HG03439 (cell line): Measurements from ENCODE around the gene FAM98C.
"Not testable (repeated sequence)": the region's sequence is repeated elsewhere in the genome, so short reads cannot be mapped to it uniquely, and the experiment has no call there.

Experiments
- ATAC-seq: cut with Tn5 transposase; IDR thresholded peaks from one replicate; pipeline ENCODE4 v1.9.1; 2021; ENCODE audit warnings: mild to moderate bottlenecking, moderate library complexity; ENCODE audit not compliant: unreplicated experiment

FAM98C gene

GRCh38 chr19:38395381-38396114, 7.3 kb upstream of the FAM98C start:
- ATAC-seq, result no peak

GRCh38 chr19:38399081-38399480, 3.8 kb upstream of the FAM98C start:
- no peak for ATAC-seq

GRCh38 chr19:38399537-38399936, 3.4 kb upstream of the FAM98C start:
- no peak for ATAC-seq

GRCh38 chr19:38400361-38400760, 2.5 kb upstream of the FAM98C start:
- no peak for ATAC-seq

- ATAC-seq, result no peak
Observed at GRCh38 chr19:38401148-38401547, 1.7 kb upstream of the FAM98C start.

- peak; percentile 2 for ATAC-seq
Observed at GRCh38 chr19:38402623-38402966, 298 bp upstream of the FAM98C start.

GRCh38 chr19:38404858-38405257, 2.0 kb downstream of the FAM98C start:
- ATAC-seq, result no peak

GRCh38 chr19:38405276-38405675, 2.4 kb downstream of the FAM98C start:
- no peak for ATAC-seq

- ATAC-seq, result no peak
Observed at GRCh38 chr19:38409631-38410133, 6.8 kb downstream of the FAM98C start.

- ATAC-seq, result not testable (repeated sequence)
Observed at GRCh38 chr19:38410407-38410806, 7.5 kb downstream of the FAM98C start.

- no peak for ATAC-seq
Observed at GRCh38 chr19:38411041-38411712, 8.3 kb downstream of the FAM98C start.

- not testable (repeated sequence) for ATAC-seq
Observed at GRCh38 chr19:38411898-38412297, 9.0 kb downstream of the FAM98C start.

GRCh38 chr19:38412491-38412890, 9.6 kb downstream of the FAM98C start:
- ATAC-seq, result no peak

- ATAC-seq, result no peak
Observed at GRCh38 chr19:38412961-38413360, 10.1 kb downstream of the FAM98C start.

- no peak for ATAC-seq
Observed at GRCh38 chr19:38413416-38413815, 10.5 kb downstream of the FAM98C start.

GRCh38 chr19:38417146-38417543, 14.3 kb downstream of the FAM98C start:
- no peak for ATAC-seq

GRCh38 chr19:38417544-38418506, 14.9 kb downstream of the FAM98C start:
- ATAC-seq, result no peak

GRCh38 chr19:38420935-38421334, 18.0 kb downstream of the FAM98C start:
- ATAC-seq, result no peak

GRCh38 chr19:38421856-38422255, 19.0 kb downstream of the FAM98C start:
- no peak for ATAC-seq

- no peak for ATAC-seq
Observed at GRCh38 chr19:38422438-38422837, 19.5 kb downstream of the FAM98C start.

- ATAC-seq, result no peak
Observed at GRCh38 chr19:38424272-38424671, 21.4 kb downstream of the FAM98C start.
